HG03354 (cell line): Measurements from ENCODE around the gene MYO10.

Source experiments
- ATAC-seq: cut with Tn5 transposase; IDR thresholded peaks from one replicate; pipeline ENCODE4 v1.9.1; 2021; ENCODE audit warnings: mild to moderate bottlenecking; ENCODE audit not compliant: unreplicated experiment, poor library complexity, severe bottlenecking

The MYO10 gene

DNA sequence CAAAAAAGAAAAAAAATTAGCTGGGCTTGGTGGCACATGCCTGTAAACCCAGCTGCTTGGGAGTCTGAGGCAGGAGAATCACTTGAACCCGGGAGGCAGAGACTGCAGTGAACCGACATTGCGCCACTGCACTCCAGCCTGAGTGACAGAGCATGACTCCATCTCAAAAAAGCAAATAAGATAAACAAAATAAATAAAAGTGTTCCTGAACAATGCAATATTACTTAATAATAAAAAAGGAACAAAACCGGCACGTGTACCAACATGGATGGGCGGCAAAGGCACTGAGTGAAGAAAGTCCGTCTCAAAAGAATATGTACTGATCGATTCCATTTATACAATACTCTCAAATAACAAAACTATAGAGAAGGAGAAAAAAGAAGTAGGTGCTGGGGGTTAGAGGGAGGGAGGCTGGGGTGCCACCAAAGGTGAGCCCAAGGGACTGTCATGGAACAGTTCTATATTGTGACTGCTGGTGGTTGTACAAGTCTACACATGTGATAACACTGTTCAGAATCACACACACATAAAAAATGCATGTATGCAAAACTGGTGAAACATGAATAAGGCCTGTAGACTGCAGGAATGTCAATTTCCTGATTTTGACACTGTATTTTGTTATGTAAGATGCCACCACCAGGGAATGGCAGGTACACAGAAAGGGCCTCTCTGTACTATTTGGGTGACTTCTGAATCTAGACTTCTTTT, 15.8 kb downstream of the MYO10 start:
- no peak for ATAC-seq

DNA sequence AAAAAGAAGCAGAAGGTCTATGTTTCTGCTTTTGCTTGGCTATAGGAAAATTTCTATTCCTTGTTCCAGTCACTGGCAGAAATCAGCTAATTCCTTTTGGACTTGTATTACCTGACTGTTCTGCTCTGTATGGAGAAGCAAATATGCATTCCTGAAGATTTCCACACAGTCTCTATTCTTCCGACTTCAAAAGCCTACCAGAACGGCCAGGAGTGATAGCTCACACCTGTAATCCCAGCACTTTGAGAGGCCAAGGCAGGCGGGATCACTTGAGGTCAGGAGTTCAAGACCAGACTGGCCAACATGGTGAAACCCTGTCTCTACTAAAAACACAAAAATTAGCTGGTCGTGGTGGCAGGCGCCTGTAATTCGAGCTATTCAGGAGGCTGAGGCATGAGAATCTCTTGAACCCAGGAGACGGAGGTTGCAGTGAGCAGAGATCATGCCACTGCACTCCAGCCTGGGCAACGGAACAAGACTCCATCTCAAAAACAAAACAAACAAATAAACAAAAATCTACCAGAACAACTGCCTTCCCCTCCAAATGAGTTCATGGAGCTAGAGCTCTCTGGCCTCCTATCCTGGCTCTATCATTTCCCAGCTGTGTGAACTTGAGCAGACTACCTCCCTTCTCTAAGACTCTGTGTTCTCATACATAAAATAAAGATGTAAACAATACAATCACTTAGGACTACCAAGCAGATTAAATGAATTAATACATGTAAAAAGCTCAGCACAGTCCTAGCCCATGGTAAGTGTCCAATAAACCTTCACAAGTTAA, 17.0 kb downstream of the MYO10 start:
- no peak for ATAC-seq

DNA sequence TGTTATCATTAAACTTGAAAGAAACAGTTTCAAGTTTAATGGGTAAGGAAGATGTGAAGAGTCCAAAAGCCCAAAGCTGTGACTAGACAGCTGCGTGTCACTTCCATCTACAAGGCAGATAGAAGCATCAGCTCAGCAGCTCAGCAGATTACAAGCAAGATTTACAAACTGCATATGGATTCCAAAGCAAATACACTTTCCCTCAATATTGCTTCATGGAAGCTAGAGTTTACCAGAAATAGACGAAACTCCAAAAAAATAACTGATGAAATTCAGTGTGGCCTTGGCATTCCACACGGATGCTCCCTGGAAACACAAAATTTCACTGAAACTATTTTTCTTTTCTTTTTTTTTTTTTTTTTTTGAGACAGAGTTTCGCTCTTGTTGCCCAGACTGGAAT, 17.9 kb downstream of the MYO10 start:
- no peak for ATAC-seq

DNA sequence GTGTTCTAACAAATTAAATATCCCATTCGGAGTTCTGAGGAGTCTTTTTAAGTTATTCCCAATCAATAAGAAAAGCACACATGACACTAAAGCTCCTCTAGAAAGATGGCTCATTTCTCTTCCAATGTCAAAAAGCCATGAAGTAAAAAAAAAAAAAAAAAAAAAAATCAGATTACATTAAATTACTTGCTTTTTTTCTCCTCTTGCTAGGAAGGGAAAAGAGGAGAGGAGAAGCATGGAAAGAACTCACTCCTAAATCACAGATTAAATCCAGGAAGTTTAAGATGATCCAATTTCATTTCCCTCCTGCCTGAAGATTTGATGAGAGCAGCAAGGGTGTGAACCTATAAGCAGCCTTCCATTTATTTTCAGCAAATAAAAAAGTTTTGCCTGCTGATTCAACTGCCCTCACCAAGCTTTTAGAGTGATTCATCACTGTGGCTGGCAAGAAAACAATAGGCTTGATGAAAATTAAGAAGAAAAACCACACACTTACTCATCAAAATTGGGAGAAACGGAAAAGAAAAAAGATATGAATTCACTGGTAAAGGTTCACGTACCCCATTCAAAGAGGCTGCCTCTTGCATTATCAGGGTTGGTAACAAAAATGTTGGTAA, 19.7 kb downstream of the MYO10 start:
- no peak for ATAC-seq

DNA sequence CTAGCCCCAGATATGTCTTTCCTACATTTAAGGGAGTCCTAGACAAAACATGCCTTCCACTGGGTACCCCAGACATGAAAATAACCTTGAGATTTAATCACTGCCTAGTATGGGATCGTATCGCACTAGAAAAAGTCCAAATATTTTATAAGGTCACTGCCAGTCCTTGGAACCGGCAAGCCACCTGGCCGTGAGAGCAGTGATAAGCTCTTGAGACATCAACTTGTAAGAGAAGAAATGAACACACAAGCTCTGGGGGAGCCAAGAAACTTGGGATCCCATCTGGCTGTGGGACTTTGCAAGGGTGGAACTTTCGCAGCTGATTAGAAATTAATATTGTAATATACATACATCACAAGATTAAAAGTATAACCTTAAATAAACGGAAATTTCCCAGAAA, 21.5 kb downstream of the MYO10 start:
- no peak for ATAC-seq

DNA sequence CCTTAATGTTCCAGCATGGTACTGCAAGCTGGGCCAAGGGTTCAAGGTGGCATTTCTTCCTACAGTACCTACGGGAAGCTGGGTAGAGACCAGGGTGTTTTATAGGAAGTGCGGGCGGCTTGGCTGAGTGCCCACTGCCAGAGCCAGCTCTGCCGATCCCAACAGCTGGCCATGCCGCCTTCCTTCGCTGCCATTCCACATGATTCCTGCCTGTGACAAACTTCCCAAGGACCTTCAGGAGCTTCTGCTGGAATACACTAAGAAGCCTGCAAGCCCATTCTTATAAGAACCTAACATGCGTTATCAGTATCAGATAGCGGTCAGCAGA, 22.0 kb downstream of the MYO10 start:
- ATAC-seq: no peak

DNA sequence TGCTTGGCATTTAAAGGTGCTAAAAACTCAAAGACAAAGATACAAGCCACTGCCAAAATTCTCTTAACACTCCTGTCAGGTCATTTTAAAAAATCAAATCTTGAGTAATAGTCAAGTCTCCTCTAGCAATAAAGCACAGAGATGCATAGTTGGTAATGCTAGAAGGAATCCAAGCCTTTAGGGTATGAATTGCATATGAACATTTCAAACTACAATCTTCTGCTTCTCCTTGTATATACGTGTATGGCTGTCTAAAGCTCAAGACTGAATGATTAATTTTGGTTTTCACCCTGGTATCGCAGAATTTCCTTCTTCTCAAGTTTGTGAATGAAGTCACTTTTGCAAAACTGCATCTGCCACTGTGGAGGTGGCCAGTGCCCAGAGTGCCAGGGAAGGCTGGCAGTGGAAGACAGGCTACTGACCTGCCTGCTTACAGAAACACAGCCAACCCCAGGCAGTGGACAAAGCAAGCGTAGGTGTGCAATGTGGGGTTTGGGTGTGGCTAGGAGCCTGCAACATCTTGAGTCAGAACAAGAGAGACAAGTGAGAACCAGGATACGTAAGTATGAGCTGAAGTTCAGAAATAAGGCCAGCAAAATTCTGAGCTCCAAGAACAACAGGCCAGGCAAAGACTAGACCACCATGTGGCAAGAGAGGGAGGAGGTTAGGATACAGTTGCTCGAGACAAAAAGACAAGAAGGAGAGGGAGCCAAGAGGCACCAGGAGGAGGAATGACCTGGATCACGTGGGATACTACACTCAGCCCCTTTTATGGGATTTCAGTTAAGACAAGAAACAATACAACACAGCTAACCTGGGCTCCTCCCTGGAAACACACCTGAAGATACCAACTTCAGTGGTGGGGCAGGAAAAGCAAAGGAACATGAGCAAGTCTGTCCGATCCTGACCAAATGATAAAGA, 22.6 kb downstream of the MYO10 start:
- ATAC-seq: no peak

DNA sequence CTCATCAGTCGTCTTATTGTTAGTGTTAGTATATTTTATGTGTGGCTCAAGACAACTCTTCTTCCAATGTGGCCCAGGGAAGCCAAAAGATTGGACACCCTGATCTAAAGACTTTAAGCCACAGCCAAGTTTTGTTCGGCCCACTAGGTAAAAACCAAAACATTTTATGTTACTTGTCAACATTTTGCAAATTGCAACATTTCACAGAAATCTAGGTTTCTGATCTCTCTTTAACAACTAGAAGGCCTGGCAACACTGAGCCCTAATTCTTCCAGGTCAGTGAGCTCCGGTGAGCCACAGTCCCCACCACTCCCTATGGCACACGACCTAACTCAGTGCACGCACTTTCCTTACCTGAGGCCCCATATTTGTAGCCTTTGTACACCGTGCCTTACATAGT, 24.0 kb downstream of the MYO10 start:
- no peak for ATAC-seq

DNA sequence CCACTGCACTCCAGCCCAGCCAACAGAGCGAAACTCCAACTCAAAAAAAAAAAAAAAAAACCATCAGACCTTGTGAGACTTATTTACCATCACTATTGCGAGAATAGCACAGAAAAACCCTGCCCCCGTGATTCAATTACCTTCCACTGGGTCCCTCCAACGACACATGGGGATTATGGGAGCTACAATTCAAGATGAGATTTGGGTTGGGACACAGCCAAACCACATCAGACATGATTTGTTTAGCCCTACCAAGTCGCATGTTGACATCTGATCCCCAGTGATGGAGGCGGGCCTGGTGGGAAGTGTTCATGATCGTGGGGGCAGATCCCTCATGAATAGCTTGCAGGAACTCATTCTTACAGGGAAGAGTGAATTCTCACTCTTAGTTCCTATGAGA, 26.6 kb downstream of the MYO10 start:
- ATAC-seq: no peak

DNA sequence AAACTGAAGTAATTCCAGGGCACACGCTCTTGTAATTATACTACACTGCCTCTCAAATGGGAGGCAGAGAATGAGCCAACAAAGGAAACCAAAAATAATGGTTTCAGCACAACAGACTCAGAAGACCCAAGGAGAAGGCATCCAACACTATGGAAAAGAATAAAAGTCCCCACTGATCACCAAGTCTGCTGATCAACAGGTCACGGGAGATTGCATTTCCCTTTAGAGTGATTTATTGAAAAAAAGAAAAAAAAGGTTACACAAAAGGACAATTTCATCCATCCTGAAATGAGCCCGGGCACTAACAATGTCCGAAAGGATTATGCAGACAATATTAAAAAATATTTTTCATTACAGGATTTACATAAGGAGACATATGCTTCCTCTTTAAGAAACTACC, 28.8 kb downstream of the MYO10 start:
- no peak for ATAC-seq

DNA sequence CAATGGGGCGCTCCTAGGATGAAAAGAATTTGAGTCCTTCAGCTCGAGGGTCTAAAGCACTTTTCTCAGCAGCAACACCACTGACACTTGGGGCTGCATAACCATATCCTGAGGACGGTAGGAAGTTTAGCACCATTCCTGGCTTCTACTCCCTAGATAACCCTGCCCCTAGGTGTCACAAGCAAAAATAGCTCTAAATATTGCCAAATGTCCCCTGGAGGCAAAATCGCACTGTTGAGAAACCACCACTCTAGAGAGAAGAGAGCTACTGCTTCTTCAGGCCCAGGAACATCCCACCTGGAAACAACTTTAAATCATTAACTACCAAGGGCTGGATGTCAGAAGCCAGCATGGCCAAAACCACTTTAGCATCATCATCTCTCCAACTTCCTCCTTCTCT, 29.8 kb downstream of the MYO10 start:
- ATAC-seq: no peak

DNA sequence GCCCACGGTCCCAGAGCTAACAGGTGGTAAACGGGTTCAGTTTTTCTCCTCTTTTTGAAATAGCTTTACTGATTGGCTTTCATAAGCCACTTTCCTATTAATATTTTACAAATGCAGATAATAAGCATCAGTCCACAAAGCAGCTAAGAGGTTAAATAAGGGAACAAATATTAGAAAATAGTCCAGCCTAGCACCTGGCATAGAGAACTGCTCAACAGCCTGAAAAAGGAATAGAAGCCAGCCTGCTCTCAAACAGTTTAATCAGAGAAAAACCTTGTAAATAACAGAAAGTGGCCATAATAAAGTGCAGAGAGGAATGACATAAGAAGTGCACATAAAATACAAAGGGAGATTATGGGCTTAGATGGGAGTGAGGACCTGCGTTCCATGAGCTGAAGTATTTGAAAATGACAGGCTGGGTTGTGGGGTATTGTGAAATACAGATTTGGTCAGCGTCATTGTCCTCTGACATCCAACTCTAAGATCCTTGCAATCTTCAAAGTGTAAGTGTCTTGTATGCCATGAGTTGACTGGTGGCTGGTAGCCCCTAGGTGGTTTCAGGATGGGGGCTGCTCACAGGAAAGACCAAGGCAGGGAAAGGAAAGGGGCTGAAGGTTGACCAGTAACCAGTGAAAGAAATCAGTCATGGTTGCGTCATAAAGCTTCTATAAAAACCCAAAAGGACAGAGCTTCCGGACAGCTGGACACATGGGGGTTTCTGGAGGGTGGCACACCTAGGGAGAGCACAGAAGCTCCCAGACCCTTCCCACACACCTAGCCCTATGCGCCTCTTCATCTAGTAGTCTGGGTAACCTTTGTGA, 32.4 kb downstream of the MYO10 start:
- no peak for ATAC-seq

DNA sequence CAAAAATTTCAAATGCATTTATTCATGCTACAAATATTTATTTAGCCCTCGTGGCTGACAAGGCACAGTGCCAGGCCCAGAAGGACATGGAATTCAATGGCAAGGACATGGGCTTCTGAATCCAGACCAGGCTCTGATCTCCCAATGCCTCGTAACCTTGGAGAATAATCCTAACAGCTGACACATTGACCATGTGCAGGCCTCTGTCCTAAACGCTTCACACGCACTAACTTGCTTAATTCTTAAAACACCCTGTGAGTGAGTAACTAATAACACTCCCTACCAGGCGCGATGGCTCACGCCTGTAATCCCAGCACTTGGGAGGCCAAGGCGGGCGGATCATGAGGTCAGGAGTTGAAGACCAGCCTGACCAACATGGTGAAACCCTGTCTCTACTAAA, 33.2 kb downstream of the MYO10 start:
- no peak for ATAC-seq

DNA sequence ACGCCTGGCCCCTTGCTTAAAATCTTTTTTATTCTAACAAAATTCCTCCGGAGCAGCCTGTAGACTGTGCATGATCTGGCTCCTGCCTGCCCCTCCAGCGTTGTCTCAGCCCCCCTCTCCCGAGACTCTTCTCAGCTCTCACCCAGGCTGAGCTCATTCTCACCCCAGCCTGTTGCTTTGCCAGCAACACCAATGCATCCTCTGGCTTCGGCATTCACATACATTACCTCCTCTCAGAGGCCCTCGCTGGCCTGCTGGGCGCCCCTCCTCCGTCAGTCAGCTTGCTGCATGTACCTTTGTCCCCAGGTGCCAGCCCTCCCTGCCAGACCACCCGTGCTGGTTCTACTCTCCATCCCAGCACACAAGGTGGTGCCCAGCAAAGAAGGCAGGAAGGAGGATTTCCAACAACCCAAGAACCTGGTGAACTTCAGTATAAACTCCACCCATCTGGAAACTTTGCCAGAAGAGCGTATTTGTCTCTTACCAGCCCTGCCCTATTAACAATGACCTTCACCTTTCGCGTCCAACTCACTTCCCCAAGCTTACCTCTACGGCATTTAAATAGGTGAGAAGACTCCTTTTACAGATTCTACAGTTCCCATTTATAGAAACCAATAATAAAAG, 35.0 kb downstream of the MYO10 start:
- no peak for ATAC-seq

DNA sequence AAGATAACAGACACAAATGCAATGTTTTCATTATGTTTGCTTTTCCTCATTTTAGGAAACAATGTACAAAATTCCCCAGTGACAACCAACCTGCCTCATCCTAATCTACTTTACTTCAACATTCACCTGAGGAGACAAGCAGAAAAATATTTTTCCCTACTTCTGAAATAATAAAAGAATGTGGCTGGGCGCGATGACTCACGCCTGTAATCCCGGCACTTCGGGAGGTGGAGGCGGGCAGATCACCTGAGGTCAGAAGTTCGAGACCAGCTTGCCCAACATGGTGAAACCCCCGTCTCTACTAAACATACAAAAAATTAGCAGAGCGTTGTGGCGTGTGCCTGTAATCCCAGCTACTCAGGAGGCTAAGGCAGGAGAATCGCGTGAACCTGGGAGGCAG, 36.9 kb downstream of the MYO10 start:
- no peak for ATAC-seq

DNA sequence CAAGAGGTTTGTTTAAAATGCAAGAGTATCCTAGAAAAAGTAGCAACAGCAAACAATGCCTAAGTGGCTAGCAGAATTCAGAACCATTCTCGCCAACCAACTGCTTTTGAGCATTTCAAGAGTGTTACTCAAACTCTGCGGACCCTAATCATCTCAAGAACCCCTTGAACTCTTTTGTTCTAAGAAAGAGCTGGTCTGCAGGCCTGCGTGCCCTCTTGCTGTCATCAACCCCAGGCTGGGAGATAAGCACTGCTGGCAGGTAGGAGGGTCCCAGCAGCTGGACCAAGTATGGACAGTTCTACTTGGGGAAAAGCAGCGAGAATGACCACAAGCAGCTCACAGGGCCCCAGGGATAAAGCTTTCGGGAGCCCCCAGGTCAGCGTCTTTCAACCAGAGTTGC, 38.3 kb downstream of the MYO10 start:
- no peak for ATAC-seq

DNA sequence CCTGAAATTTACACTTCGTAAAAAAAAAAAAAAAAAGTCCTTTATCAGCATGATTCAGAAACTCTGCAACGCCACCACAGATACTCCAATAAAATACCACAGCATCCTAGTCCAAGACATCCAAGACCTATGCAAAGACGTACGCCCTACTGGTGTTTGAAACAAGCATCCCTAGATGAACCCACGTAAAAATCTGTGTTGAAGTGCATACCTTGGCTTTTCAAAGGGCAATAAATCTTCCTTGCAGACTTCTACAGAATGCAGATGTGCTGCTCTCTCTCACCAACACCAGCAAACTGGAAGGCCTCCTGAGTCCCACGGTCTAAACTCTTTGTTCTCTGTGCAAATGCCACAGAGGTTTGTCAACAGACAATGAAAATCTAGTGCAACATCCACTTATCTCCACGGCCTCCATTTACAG, 38.8 kb downstream of the MYO10 start:
- no peak for ATAC-seq

DNA sequence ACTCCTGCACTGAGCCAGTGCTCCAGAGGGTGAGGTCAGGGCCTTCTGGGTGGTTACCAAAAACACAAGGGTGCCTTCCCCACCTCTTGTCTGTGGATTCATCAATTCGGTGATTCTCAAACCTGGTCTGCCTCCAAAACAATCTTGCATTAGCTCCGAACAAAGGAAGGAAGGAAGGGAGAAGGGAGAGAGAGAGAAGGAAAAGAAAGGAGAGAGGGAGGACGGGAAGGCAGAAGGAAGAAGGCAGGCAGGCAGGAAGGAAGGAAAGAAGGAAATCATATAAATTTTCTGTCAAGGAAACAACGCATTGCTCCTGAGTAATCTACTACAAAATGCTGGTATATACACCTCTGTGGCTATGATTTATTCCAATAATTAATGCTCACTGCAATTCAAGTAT, 39.3 kb downstream of the MYO10 start:
- ATAC-seq: no peak
